ENCODE data around the gene HCST. TPM values are rescaled to one million over a fixed set of nuclear protein-coding genes. Genes with fewer than 3 reads are reported as not detected.
A peak's percentile ranks its signal among the peaks of the same experiment; 100 is the strongest.

The HCST gene
- total and polyA plus RNA-seq, 7 donors, result 1.1 to 4.7 (median 3.5) TPM

DNA sequence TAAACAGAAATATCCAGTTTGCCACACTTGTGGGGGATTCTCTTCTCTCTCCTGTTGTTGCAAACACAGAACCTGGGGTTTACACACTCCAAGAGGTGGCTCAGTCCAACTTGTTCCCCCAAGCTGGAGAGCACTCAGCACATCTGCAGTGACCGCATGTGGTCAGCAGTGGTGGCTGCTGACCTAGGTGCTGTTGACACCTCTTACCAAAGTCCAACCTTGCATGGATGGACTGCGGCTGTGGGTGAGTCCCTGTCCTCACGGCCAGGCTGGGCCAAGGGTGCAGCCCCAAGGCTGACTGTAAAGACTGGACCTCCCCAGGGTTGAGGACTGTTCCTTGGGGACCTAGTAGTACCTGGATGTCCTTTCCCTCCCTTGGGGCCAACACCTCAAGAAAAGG, 39.9 kb downstream of the HCST start:
- Histone ChIP-seq H3K36me3 (ENCODE audit: insufficient read depth in 1 of 2, low read depth in 1 of 2) (peaks cover 0 to 61% of the 10 kb centered on the region in 2 donors), H3K9me3 (no peaks in the 10 kb centered on the region), H3K4me3 (no peak overlapping the region), H3K4me1 (peaks cover 11% of the 10 kb centered on the region), H3K27me3 (ENCODE audit: insufficient read depth in 3 of 3, low read length in 2 of 3) (no peaks in the 10 kb centered on the region), H3K27ac (no peak overlapping the region)
- TF ChIP-seq, protein P1, sequence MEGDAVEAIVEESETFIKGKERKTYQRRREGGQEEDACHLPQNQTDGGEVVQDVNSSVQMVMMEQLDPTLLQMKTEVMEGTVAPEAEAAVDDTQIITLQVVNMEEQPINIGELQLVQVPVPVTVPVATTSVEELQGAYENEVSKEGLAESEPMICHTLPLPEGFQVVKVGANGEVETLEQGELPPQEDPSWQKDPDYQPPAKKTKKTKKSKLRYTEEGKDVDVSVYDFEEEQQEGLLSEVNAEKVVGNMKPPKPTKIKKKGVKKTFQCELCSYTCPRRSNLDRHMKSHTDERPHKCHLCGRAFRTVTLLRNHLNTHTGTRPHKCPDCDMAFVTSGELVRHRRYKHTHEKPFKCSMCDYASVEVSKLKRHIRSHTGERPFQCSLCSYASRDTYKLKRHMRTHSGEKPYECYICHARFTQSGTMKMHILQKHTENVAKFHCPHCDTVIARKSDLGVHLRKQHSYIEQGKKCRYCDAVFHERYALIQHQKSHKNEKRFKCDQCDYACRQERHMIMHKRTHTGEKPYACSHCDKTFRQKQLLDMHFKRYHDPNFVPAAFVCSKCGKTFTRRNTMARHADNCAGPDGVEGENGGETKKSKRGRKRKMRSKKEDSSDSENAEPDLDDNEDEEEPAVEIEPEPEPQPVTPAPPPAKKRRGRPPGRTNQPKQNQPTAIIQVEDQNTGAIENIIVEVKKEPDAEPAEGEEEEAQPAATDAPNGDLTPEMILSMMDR (IDR thresholded peaks at IDR 0.05), result no peak
- WGBS, 3 donors, result 93 to 95% (median 94%) methylated on average over 3 of the region's 3 CpGs
- intact Hi-C loops (cut with DNase I), result no loop called here
- DNase-seq (no peak), ATAC-seq (no peak)

DNA sequence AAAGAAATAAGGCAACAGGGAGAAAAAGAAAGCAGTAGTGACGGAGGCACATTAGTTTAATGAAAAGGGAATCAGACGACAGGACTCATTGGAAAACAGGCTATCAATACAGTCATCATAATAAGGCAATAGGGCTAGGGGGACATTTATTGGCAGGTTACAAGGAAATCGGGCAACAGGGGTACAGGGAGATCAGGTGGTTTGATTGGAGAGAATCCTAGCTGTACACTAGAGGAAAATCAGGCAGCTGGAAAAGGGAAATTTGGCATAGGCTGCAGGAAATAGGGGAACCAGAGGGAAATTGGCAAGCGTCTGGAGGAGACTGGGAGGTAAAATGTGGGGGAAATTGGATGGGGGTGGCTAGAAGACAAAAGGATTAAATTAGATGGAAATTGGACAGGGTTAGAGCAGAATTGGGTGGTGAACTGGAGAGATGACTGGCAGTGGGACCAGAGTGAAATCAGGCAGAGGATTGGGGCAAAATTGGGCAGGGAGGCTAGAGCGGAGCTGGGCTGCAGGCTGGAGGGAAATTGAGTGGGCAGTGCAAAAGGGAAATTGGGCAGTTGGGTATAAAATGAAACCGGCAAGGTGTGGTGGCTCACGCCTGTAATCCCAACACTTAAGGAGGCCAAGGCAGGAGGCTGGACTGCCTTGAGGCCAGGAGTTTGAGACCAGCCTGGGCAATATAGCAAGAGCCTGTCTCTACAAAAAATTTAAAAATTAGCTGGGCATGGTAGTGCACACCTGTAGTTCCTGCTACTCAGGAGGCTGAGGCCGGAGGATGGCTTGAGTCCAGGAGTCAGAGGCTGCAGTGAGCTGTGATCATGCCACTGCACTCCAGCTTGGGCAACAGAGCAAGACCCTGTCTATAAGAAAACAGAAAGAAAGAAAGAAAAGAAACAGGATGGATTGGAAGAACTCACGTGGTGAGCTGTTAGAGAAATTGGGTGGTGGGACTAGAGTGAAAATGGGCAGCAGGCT, 41.3 kb downstream of the HCST start:
- H3K4me3 ChIP-seq, result no peak overlapping the region
- H3K27me3 ChIP-seq (ENCODE audit: insufficient read depth in 3 of 3, low read length in 2 of 3), result no peaks in the 10 kb centered on the region
- no peak for ATAC-seq
- H3K9me3 ChIP-seq, result no peaks in the 10 kb centered on the region
- WGBS, 3 donors, result 80 to 88% (median 85%) methylated on average over 9 of the region's 9 CpGs
- intact Hi-C loops (cut with DNase I), result no loop called here
- no peak overlapping the region for H3K27ac ChIP-seq
- H3K36me3 ChIP-seq (ENCODE audit: insufficient read depth in 1 of 2, low read depth in 1 of 2), result peaks cover 0 to 61% of the 10 kb centered on the region in 2 donors
- TF ChIP-seq, protein P1 (IDR thresholded peaks at IDR 0.05), result no peak
- no peaks in the 10 kb centered on the region for H3K4me1 ChIP-seq
- peak in 1 of 2 donors; percentile 1 for DNase-seq

GRCh38 chr19:35944556-35944955, 42.2 kb downstream of the HCST start:
- Histone ChIP-seq H3K4me1 (no peaks in the 10 kb centered on the region), H3K36me3 (ENCODE audit: insufficient read depth in 1 of 2, low read depth in 1 of 2) (peaks cover 0 to 53% of the 10 kb centered on the region in 2 donors), H3K4me3 (no peak overlapping the region), H3K9me3 (no peaks in the 10 kb centered on the region), H3K27ac (no peak overlapping the region), H3K27me3 (ENCODE audit: insufficient read depth in 3 of 3, low read length in 2 of 3) (no peaks in the 10 kb centered on the region)
- intact Hi-C loops (cut with DNase I), result no loop called here
- 72 to 80% (median 76%) methylated on average over 42 to 52 of the region's 52 CpGs for WGBS, 3 donors
- peak in 1 of 2 donors; percentile 15 for DNase-seq
- TF ChIP-seq, protein P1 (IDR thresholded peaks at IDR 0.05), result no peak
- no peak for ATAC-seq

- H3K4me3 ChIP-seq, result no peak overlapping the region
- peaks cover 0 to 46% of the 10 kb centered on the region in 2 donors for H3K36me3 ChIP-seq (ENCODE audit: insufficient read depth in 1 of 2, low read depth in 1 of 2)
Observed at GRCh38 chr19:35945121-35945790, 42.9 kb downstream of the HCST start.

More at GRCh38 chr19:35945121-35945790, 42.9 kb downstream of the HCST start:
- H3K27me3 ChIP-seq (ENCODE audit: insufficient read depth in 3 of 3, low read length in 2 of 3), result no peaks in the 10 kb centered on the region
- no peaks in the 10 kb centered on the region for H3K4me1 ChIP-seq
- no peaks in the 10 kb centered on the region for H3K9me3 ChIP-seq
- WGBS, 3 donors, result 89 to 97% (median 94%) methylated on average over 11 of the region's 11 CpGs
- TF ChIP-seq, protein P1 (IDR thresholded peaks at IDR 0.05), result no peak
- intact Hi-C loops (cut with DNase I), result no loop called here
- ATAC-seq, result no peak
- H3K27ac ChIP-seq, result no peak overlapping the region
- DNase-seq, result peak in 1 of 2 donors; percentile 31

Data from psoas muscle (tissue), 8 donors.